ENCODE measurements around the gene OGFOD1. TPM values are rescaled to one million over a fixed set of nuclear protein-coding genes. Genes with fewer than 3 reads are reported as not detected.
A peak's percentile ranks its signal among the peaks of the same experiment; 100 is the strongest.

Gene OGFOD1
- total RNA-seq, 1 donor from 2014 or later, result 75.8 TPM

DNA sequence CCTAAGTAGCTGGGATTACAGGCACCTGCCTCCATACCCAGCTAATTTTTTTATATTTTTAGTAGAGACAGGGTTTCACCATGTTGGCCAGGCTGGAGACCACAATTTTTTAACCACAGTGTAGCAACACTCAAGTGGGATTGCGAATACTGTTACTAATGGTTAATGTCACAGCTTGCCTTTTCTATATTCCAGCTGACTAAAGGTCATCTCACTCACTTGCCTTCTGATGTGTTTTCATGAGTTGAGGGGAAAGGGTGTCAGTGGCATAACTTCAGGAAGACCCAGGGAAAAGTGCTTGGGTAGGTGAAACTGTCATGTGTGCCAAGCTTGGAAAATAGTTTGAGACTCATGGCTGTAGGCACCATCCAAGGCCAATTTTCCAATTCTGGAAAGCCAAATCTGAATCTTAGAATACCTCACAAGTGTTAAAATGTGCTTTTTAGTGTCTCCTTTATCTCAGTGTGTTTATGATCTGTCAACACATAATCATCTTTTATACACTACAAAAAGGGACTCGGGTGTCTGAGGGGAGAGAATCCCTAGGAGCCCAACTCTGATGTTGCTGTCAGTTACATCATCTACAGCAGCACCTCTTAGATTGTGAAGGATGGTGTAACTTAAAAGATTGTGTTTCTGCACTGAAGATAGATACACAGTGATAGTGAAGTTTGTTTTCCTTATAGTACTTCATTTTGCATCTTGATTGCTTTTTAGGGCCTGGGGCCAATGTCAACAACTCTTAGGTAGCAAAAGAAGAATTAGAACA lies 27.1 kb downstream of the OGFOD1 start:
- Histone ChIP-seq H3K27me3 (ENCODE audit: control insufficient read depth, insufficient read depth, low read length) (no peaks in the 10 kb centered on the region), H3K36me3 (ENCODE audit: control insufficient read depth, insufficient read depth, low read length) (peaks cover 1% of the 10 kb centered on the region), H3K4me3 (ENCODE audit: low read depth, low read length) (no peak overlapping the region)
- no peak for DNase-seq (ENCODE audit: low read depth)
- TF ChIP-seq, protein P1, sequence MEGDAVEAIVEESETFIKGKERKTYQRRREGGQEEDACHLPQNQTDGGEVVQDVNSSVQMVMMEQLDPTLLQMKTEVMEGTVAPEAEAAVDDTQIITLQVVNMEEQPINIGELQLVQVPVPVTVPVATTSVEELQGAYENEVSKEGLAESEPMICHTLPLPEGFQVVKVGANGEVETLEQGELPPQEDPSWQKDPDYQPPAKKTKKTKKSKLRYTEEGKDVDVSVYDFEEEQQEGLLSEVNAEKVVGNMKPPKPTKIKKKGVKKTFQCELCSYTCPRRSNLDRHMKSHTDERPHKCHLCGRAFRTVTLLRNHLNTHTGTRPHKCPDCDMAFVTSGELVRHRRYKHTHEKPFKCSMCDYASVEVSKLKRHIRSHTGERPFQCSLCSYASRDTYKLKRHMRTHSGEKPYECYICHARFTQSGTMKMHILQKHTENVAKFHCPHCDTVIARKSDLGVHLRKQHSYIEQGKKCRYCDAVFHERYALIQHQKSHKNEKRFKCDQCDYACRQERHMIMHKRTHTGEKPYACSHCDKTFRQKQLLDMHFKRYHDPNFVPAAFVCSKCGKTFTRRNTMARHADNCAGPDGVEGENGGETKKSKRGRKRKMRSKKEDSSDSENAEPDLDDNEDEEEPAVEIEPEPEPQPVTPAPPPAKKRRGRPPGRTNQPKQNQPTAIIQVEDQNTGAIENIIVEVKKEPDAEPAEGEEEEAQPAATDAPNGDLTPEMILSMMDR (IDR thresholded peaks at IDR 0.05; ENCODE audit: insufficient read depth, low read length, poor library complexity, severe bottlenecking), result no peak

DNA sequence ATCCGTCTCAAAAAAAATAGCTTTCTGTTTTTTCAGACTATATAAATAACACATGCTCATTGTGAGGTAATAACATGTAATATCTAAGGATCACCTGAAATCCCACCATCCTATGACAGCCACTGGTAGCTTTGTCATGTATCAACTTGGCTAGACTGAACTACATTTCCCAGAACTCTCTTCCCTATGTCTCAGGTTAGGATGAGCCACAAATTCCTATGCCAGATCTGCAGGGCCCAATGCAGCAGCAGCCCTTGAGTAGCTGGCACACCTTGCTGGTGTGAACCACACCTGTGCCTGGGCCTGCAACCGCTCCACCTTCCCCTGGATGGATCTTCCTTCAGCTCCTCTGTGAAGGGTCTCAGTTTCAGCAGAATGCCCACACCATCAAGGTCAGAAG lies 28.1 kb downstream of the OGFOD1 start:
- peaks cover 1% of the 10 kb centered on the region for H3K36me3 ChIP-seq (ENCODE audit: control insufficient read depth, insufficient read depth, low read length)
- no peak overlapping the region for H3K4me3 ChIP-seq (ENCODE audit: low read depth, low read length)
- no peaks in the 10 kb centered on the region for H3K27me3 ChIP-seq (ENCODE audit: control insufficient read depth, insufficient read depth, low read length)
- TF ChIP-seq, protein P1 (IDR thresholded peaks at IDR 0.05; ENCODE audit: insufficient read depth, low read length, poor library complexity, severe bottlenecking), result no peak
- DNase-seq (ENCODE audit: low read depth), result no peak

DNA sequence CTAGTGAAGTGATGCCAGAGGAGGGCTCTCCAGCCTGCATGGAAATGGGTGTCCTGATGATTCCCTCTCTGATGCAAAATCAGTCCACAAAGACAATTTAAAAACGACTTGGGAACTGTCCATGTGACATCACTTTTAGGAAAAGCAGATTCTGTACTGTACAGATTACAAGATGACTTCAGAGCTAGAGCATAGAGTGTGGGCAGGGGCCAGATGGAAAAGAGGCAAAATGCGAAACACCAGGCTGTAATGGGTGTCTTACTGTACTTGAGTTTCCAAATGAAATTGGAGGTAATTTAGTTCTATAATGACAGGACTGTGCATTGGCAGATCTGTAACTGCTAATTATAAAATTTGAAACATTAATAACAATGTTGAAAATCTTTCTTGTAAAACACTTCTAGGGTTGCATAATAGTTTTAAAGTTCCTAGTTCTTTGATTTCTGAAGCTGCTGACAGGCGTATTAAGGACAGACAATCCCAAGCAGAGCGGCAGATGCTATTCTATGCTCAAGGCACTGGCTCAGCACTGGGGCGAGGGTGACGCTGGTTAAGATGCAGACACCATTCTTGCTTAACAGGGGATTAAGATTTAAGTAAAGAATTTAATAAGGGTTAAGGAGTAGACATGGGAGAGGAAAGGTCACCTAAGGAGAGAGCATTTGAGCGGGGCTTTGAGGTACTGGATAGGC lies 29.6 kb downstream of the OGFOD1 start:
- Histone ChIP-seq H3K4me3 (ENCODE audit: low read depth, low read length) (no peak overlapping the region), H3K36me3 (ENCODE audit: control insufficient read depth, insufficient read depth, low read length) (peaks cover 1% of the 10 kb centered on the region), H3K27me3 (ENCODE audit: control insufficient read depth, insufficient read depth, low read length) (no peaks in the 10 kb centered on the region)
- DNase-seq (ENCODE audit: low read depth), result no peak
- TF ChIP-seq, protein P1 (IDR thresholded peaks at IDR 0.05; ENCODE audit: insufficient read depth, low read length, poor library complexity, severe bottlenecking), result no peak

DNA sequence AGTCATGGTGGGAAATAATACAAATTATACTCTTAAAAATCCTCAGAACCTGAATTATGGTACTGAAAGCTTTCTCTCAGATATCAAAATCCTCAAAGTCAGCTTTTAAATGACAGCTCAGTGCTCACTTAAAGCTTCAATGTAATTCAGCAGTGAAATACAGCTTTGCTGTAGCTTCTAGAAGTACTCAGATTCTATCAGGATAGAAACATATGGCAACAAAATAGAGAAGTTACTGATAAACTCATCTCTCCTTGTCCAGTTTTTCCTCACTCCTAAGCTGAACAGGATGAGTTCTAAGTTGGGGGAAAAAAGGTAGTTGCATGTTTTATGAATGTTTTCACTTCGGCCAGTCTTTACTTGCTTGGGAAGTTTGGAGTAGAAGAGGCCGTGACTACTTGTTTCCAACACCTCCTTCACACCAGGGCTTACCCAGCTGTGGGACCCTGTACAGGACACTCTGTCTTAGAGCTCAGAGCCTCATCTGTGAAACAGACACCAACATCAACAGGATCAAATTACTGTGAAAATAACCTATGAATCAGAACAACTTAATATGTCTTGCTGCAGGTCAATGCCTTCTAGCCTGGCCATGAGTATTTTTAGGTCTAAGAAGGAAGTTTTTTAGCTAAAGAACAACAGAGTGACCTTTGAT lies 30.2 kb downstream of the OGFOD1 start:
- TF ChIP-seq, protein P1 (IDR thresholded peaks at IDR 0.05; ENCODE audit: insufficient read depth, low read length, poor library complexity, severe bottlenecking), result no peak
- peaks cover 1% of the 10 kb centered on the region for H3K36me3 ChIP-seq (ENCODE audit: control insufficient read depth, insufficient read depth, low read length)
- no peaks in the 10 kb centered on the region for H3K27me3 ChIP-seq (ENCODE audit: control insufficient read depth, insufficient read depth, low read length)
- DNase-seq (ENCODE audit: low read depth), result peak; percentile 26
- no peak overlapping the region for H3K4me3 ChIP-seq (ENCODE audit: low read depth, low read length)

DNA sequence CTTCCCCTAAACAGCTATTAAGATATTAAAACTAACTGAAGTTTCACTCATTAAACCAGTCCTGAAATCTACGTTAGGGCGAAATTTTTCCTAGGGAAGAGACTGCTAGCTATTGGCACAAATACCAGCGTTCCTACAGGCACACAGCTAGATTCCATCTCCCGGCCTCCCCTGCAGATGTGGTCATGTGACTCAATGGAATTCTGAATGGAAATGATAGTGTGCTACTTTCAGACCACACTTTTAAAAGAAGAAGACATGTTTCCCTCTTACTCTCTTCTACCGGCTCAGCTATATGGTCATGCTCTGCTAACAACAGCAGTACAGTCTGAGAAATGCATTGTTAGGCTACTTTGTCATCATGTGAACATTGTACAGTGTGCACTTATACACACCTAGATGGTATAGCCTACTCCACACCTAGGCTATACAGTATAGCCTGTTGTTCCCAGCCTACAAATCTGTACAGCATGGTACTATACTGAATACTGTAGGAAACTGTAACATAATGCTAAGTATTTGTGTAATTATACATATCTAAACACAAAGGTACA lies 31.4 kb downstream of the OGFOD1 start:
- Histone ChIP-seq H3K27me3 (ENCODE audit: control insufficient read depth, insufficient read depth, low read length) (no peaks in the 10 kb centered on the region), H3K4me3 (ENCODE audit: low read depth, low read length) (no peak overlapping the region), H3K36me3 (ENCODE audit: control insufficient read depth, insufficient read depth, low read length) (peaks cover 1% of the 10 kb centered on the region)
- TF ChIP-seq, protein P1 (IDR thresholded peaks at IDR 0.05; ENCODE audit: insufficient read depth, low read length, poor library complexity, severe bottlenecking), result no peak
- no peak for DNase-seq (ENCODE audit: low read depth)
